Choroid plexus epithelial cell (primary cell): ENCODE results near the gene TM7SF3.
A peak's percentile ranks its signal among the peaks of the same experiment; 100 is the strongest.

Experiments
- DNase-seq: peaks from one replicate; pipeline ENCODE4 v3.0.0-alpha.2; 2010; ENCODE audit warnings: low read depth
- H3K4me3 ChIP-seq: 2 replicates; pipeline ENCODE4 v1.5.1; 2011; ENCODE audit warnings: low read depth, mild to moderate bottlenecking, control low read depth, low read length, moderate library complexity
- CTCF ChIP-seq: conservative IDR thresholded peaks from 2 replicates; pipeline ENCODE4 v1.5.1; 2011; ENCODE audit warnings: low read depth, mild to moderate bottlenecking, control low read depth, inconsistent platforms, low read length, moderate library complexity

Gene TM7SF3

DNA sequence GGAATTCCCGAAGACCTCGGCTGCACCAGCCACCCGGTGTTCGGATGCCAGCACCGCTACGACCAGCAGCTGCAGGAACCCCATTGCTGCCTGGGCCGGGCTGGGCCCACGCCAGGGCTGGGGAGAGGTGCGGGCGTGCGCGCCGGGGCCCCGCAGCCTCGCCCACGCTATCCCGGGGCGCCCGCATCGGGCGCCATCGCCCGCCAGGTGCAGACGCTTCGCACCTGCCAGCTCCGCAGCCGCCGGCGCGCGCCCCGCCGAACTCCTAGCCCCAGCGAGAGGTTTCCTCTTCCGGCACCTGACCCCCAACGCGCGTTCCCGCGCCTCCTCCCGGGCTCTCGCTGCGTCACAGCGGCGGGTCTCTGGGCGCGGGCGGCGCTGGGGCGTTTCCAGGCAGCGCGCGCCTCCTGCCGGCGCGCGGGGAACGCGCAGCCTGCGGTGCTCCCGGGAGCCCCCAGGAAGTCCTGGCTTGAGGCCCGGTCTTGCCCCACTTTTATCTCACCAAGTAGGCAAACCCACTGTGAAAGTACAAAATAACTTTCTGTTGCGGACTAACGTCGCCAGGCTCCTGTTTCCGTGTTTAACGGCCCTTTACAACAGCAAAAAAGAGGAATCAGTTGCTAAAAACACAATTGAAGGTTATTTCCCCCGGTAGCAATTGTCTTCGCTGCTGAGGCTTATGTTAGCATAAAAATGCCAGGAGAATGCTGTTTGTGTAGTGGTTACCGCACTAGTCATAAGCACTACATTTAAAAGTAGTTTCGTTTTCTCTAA is at the start of gene TM7SF3:
TM7SF3 (minus strand) TSS at position 300 of the 774 bp plus-strand sequence; CDS start at position 84, 216 bp downstream.
- TF ChIP-seq CTCF: peak; percentile 65
- DNase-seq: peak; percentile 91
- peak within 1 kb of the TSS; percentile 89 for H3K4me3 ChIP-seq

DNA sequence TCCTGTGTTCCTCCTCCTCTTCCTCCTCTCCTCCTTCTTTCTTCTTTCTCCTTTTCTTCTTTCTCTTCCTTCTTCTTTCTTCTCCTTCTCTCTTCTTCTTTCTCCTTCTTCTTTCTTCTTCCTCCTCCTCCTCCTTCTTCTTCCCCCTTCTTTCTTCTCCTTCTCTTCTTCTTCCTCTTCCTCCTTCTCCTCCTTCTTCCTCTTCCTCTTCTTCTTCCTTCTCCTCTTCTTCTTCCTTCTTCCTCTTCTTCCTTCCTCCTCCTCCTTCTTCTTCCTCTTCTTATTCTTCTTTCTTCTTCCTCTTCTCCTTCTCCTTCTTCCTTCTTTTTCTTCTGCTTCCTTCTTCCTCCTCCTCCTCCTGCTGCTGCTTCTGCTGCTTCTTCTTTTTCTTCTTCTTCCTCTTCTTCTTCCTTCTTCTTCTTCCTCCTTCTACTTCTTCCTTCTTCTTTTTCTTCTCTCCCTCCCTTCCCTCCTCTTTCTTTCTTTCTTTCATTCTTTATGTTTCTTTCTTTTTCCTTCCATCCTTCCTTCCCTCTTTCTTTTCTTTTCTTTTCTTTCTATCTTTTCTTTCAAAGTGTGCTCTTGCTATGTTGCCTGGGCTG is 49.2 kb upstream of the TM7SF3 start:
- no peak for TF ChIP-seq CTCF
- H3K4me3 ChIP-seq: no peak overlapping the region
- DNase-seq: no peak

- no peak overlapping the region for H3K4me3 ChIP-seq
- no peak for DNase-seq
- no peak for TF ChIP-seq CTCF
These were observed 47.1 kb upstream of the TM7SF3 start for GRCh38 chr12:27061317-27061716.

DNA sequence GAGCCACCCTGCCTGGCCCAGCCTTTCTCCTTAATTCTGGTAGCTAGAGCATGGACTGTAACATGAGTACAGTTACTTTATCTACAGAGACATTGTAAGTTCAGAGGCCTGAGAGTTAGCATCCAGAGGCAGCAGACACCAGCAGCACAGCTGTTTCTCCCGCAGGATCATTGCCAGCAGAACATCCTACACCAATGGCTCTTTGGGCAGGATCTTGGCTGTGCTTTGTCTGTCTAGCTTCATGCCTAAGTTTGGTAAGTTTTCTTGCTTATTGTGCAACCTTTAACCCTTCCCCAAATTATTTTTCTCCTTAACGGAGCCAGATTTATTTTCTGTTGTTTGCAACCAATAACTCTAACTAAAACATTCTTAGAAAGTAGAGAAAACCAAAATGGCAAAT is 46.6 kb upstream of the TM7SF3 start:
- DNase-seq: no peak
- no peak for TF ChIP-seq CTCF
- no peak overlapping the region for H3K4me3 ChIP-seq

- no peak for TF ChIP-seq CTCF
- no peak for DNase-seq
- no peak overlapping the region for H3K4me3 ChIP-seq
These were observed 43.4 kb upstream of the TM7SF3 start for GRCh38 chr12:27057543-27057942.

- TF ChIP-seq CTCF: no peak
- no peak for DNase-seq
- no peak overlapping the region for H3K4me3 ChIP-seq
These were observed 41.8 kb upstream of the TM7SF3 start for GRCh38 chr12:27055966-27056365.

DNA sequence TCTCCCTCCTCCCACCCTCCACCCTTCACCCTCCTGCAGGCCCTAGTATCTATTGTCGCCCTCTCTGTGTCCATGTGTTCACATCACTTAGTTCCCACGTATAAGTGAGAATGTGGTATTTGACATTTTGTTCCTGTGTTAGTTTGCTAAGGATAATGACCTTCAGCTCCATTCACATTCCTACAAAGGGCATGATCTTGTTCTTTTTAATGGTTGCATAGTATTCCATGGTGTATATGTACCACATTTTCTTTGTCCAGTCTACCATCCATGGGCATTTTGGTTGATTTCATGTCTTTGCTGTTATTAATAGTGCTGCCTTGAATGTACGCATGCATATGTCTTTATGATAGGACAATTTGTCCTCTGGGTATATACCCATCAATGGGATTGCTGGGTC is 38.6 kb upstream of the TM7SF3 start:
- no peak overlapping the region for H3K4me3 ChIP-seq
- TF ChIP-seq CTCF: no peak
- no peak for DNase-seq
